WERI-Rb-1 (cell line): ENCODE data around the gene PPP1R16B.

Experiments
- DNase-seq: peaks from one replicate; pipeline ENCODE4 v3.0.0-alpha.2; 2020
- H3K27ac ChIP-seq: fragments of 250-450 bp; sonication (Bioruptor Pico); 2 replicates; pipeline ENCODE4 v1.5.1; 2020; ENCODE audit warnings: mild to moderate bottlenecking, moderate library complexity
- H3K27me3 ChIP-seq: fragments of 250-450 bp; sonication (Bioruptor Pico); 2 replicates; pipeline ENCODE4 v1.5.1; 2021; ENCODE audit warnings: mild to moderate bottlenecking, low read depth, moderate library complexity; ENCODE audit not compliant: insufficient read depth, severe bottlenecking
- H3K36me3 ChIP-seq: fragments of 250-450 bp; sonication (Bioruptor Pico); 2 replicates; pipeline ENCODE4 v1.5.1; 2020; ENCODE audit warnings: mild to moderate bottlenecking, moderate library complexity
- H3K4me3 ChIP-seq: 2 replicates; pipeline ENCODE4 v1.5.1; 2011; ENCODE audit warnings: low read depth, mild to moderate bottlenecking, control low read depth, low read length
- H3K9me3 ChIP-seq: fragments of 250-450 bp; sonication (Bioruptor Pico); 2 replicates; pipeline ENCODE4 v1.5.1; 2021; ENCODE audit warnings: mild to moderate bottlenecking, moderate library complexity; ENCODE audit not compliant: severe bottlenecking
- TF ChIP-seq, protein P1 (sequence below): IDR thresholded peaks from 2 replicates; pipeline ENCODE4 v1.5.1; 2011; ENCODE audit warnings: low read depth, mild to moderate bottlenecking, control low read depth, inconsistent platforms, low read length

The PPP1R16B gene

DNA sequence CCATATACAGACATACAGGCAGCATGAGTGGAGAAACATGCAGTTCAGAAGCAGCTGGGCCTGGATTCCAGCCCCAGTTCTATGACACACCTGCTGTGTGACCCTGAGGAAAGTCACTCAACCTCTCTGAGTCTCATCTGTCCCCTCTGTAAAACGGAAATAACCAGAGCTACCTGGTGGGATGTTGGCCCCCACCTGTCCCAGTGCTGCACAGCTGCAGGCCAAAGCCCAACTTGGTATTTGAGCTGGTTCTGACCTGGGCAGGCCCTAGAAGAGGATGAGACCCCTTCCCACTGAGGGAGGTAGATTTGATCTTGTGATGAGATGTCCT is 55.5 kb downstream of the PPP1R16B start:
- Histone ChIP-seq H3K4me3 (no peak overlapping the region), H3K27me3 (no peaks in the 10 kb centered on the region), H3K9me3 (no peaks in the 10 kb centered on the region), H3K27ac (no peak overlapping the region), H3K36me3 (no peaks in the 10 kb centered on the region)
- TF ChIP-seq, protein P1, sequence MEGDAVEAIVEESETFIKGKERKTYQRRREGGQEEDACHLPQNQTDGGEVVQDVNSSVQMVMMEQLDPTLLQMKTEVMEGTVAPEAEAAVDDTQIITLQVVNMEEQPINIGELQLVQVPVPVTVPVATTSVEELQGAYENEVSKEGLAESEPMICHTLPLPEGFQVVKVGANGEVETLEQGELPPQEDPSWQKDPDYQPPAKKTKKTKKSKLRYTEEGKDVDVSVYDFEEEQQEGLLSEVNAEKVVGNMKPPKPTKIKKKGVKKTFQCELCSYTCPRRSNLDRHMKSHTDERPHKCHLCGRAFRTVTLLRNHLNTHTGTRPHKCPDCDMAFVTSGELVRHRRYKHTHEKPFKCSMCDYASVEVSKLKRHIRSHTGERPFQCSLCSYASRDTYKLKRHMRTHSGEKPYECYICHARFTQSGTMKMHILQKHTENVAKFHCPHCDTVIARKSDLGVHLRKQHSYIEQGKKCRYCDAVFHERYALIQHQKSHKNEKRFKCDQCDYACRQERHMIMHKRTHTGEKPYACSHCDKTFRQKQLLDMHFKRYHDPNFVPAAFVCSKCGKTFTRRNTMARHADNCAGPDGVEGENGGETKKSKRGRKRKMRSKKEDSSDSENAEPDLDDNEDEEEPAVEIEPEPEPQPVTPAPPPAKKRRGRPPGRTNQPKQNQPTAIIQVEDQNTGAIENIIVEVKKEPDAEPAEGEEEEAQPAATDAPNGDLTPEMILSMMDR = no peak
- DNase-seq = no peak

DNA sequence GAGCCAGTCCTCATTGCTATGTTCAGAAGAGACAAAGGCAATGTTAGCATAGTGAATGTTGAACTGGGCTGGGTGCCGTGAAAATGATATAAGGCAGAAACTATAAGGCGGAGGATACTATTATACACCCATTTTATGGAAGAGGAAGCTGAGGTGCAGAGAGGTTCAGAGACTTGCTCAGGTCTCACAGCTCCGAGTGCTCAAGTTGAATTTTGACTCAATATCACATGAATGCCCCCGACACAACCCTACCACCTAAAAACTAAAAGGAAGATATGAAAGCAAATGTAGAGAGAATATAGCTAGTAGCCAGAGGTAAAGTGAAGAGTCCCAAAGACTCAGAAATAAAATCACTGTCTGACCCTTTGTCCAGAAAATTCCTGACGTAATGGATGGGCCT is 56.7 kb downstream of the PPP1R16B start:
- Histone ChIP-seq H3K36me3 (no peaks in the 10 kb centered on the region), H3K27ac (no peak overlapping the region), H3K27me3 (no peaks in the 10 kb centered on the region), H3K9me3 (no peaks in the 10 kb centered on the region), H3K4me3 (no peak overlapping the region)
- TF ChIP-seq, protein P1 = no peak
- no peak for DNase-seq

DNA sequence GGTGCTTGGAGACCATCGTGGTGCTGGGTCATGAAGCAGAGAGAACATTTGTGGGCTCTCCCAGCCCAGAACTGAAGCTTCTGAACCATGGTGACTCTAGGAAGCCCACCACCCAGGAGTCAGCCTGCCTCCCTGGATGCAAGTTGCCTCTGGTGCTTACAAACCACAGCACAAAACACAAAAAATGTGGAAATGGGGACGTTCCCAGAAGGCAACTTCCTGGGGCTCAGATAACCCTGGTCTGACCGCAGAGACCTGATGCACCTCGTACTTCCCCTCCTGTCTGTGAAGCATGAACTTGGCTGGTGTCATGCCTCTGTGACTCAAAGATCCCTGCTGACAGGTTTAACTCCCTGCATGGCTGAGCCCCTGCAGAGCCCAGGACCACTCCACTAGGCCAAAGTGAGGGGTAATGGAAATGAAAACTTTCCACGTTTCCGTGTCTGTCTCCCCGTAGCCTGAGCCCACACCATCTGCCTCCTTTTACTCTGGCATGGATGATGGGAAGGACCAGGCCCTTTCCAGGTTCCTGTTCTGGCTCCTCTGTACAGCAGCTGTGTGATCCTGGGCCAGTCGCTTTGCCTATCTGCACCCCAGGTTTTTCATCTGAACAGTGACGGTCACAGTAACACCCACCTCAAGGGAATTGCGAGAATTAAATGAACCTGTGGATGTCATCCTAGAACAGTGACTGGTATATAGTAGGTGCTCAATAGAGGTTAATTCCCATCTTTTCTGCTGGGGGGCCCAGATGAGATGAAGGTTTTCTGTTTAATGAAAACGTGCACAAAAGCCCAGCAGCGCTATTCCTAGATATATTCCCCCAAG is 57.7 kb downstream of the PPP1R16B start:
- Histone ChIP-seq H3K9me3 (no peaks in the 10 kb centered on the region), H3K27ac (no peak overlapping the region), H3K36me3 (no peaks in the 10 kb centered on the region), H3K27me3 (no peaks in the 10 kb centered on the region), H3K4me3 (no peak overlapping the region)
- TF ChIP-seq, protein P1 = no peak
- no peak for DNase-seq

DNA sequence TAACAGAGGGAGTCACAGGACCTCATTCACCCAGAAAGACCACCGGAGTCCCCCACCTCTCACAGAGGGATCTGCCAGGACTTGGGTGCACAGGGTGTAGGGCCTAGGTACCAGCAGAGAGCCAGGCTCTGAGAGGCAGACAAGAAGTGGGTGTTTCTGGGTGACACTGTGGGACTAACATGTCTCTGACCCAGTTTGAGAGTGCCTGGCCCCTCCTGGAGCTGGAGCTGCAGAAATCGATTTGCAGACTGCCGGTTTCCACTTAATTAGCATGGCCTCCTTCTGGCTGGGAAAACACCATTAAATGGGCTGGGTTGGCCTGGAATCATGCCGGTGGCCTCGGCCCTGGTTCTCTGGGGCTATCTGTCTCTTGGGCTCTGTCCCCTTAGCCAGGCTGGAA is 59.2 kb downstream of the PPP1R16B start:
- Histone ChIP-seq H3K9me3 (peaks cover 4% of the 10 kb centered on the region), H3K36me3 (no peaks in the 10 kb centered on the region), H3K4me3 (no peak overlapping the region), H3K27ac (no peak overlapping the region), H3K27me3 (no peaks in the 10 kb centered on the region)
- DNase-seq = no peak
- TF ChIP-seq, protein P1 = no peak

DNA sequence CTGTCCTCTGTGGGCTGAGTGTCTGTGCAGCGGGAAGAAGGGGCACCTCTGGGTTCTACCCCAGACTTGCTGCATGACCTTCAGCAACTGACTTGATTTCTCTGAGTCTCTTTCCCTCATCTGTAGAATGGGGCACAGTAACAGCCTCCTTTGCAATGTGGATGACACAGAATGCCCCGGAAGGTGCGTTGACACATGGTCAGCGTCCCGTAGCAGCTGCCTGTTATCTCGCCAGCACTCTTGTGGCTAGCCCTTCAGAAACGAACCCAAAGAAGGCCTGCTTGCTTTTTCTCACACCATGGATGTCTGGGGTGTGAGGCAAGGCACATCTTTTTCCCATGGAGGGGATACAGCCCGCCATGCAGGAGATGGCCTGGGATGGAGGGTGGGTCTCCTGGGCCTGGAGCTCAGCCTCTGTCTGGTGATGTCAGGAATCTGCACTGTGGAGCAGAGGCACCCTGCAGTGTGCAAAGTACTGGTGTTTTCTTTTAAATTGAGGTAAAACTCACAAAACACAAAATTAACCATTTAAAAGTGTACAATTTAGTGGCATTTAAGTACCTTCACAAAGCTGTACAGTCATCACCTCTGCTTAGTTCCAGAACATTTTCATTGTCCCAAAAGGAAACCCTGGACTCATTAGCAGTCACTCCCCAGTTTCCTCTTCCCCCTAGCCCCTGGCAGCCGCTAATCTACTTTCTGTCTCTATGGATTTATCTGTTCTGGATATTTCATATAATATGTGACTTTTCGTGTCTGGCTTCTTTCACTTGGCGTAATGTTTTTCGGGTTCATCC is 61.0 kb downstream of the PPP1R16B start:
- Histone ChIP-seq H3K36me3 (no peaks in the 10 kb centered on the region), H3K9me3 (peaks cover 4% of the 10 kb centered on the region), H3K4me3 (no peak overlapping the region), H3K27me3 (no peaks in the 10 kb centered on the region), H3K27ac (no peak overlapping the region)
- DNase-seq = no peak
- TF ChIP-seq, protein P1 = no peak
